Activated CD4-positive, alpha-beta T cell treated with anti-CD3 and anti-CD28 coated beads, Interleukin-2, amount 10 ng/mL, durations not matched to agents 7 days and 5 days (primary cell): ENCODE data around the gene QPCTL. TPM values are rescaled to one million over a fixed set of nuclear protein-coding genes. Genes with fewer than 3 reads are reported as not detected.
A peak's percentile ranks its signal among the peaks of the same experiment; 100 is the strongest.

ENCODE experiments used
- CTCF ChIA-PET: fragments of 350-600 bp; sonication (Branson Sonifier 250); formaldehyde crosslinking; loops from one replicate; lab custom pipeline; 2021; ENCODE audit warnings: antibody characterized with exemption; lab: Charles Lee
- POLR2A ChIA-PET: fragments of 350-600 bp; sonication (Branson Sonifier 250); formaldehyde crosslinking; loops from one replicate; lab custom pipeline; 2021; ENCODE audit warnings: antibody characterized with exemption; lab: Charles Lee
- DNase-seq: peaks from one replicate; pipeline ENCODE4 v3.0.0-alpha.2; 2020
- H3K27ac Mint-ChIP-seq: one replicate; pipeline ENCODE4 v1.8.0; 2021; ENCODE audit warnings: mild to moderate bottlenecking, moderate library complexity, mixed read lengths
- H3K27me3 Mint-ChIP-seq: one replicate; pipeline ENCODE4 v1.8.0; 2021; ENCODE audit warnings: mixed read lengths
- H3K36me3 Mint-ChIP-seq: one replicate; pipeline ENCODE4 v1.8.0; 2021; ENCODE audit warnings: low read depth, mixed read lengths
- H3K4me1 Mint-ChIP-seq: one replicate; pipeline ENCODE4 v1.8.0; 2021; ENCODE audit warnings: mixed read lengths
- H3K4me3 Mint-ChIP-seq: one replicate; pipeline ENCODE4 v1.8.0; 2021; ENCODE audit warnings: mild to moderate bottlenecking, moderate library complexity, mixed read lengths
- H3K9me3 Mint-ChIP-seq: one replicate; pipeline ENCODE4 v1.8.0; 2021; ENCODE audit warnings: mixed read lengths
- total RNA-seq, 2 experiments: library from RNA; stranded (reverse); gene quantifications; one replicate each; pipeline ENCODE4 v1.2.3, GENCODE V29; 2021

The QPCTL gene
- total RNA-seq, 2 experiments from 2014 or later = 6.1 to 7.3 TPM

DNA sequence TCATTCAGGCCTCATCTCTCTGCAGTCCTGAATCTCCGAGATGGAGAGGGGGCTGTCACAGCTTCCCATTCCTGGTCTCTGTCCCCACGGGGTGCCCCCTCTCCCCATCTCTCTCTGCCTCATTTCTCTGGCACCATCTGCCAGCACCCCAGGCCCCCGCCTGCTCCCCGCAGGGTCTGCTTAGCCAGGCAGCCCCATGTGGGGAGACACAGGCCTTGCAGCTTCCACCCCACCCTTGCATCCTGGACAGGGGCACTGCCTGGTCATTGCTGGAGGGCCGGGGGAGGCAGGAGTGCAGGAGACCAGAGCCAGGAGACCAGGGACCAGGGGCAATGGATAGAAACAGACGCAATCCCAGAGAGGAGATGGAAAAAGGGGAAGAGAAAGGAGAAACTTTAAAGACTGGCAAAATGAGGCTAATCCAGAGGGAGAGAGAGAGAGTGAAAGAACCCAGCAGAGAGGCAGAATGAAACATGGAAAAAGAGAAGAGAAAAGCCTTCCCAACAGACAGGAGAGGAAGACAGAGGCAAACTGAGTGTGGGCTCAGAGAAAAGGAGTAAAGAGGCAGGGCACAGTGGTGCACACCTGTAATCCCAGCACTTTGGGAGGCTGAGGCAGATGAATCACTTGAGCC is 33.3 kb upstream of the QPCTL start:
- Mint-ChIP-seq H3K27ac (no peak overlapping the region), H3K9me3 (no peaks in the 10 kb centered on the region), H3K4me1 (peaks cover 3% of the 10 kb centered on the region), H3K4me3 (no peak overlapping the region), H3K36me3 (no peaks in the 10 kb centered on the region), H3K27me3 (peaks cover 9% of the 10 kb centered on the region)
- POLR2A ChIA-PET = no interaction called here
- DNase-seq = no peak
- CTCF ChIA-PET = interaction anchor here (0.6 kb wide), 1 partner anchor 17 kb away, joined by 3 read pairs; no protein-coding TSS in a partner anchor

DNA sequence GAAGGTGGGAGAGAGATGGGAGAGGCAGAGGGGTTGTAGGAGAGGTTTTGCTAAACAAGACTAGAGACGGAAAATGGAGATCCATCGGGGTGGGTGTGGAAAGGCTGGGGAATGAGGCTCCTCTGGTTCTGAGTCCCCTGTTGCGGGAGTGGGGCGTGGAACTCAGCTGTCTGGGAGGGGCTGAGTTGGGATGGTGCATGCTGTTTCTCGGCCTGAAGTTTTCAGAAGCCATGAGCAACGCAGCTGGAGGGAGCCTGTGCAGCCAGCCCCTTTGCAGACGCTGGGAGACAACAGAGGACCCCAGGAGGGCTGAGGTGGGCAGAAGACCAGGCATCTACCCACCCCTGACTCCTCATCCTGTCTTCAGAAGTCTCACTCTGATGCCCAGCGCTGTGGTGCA is 31.8 kb upstream of the QPCTL start:
- POLR2A ChIA-PET = no interaction called here
- Mint-ChIP-seq H3K9me3 (no peaks in the 10 kb centered on the region), H3K4me3 (no peak overlapping the region), H3K27me3 (peaks cover 9% of the 10 kb centered on the region), H3K4me1 (peaks cover 7% of the 10 kb centered on the region), H3K36me3 (no peaks in the 10 kb centered on the region), H3K27ac (no peak overlapping the region)
- CTCF ChIA-PET = interaction anchor here (0.6 to 1.0 kb wide), 3 partner anchors 14 to 255 kb away, joined by 3 read pairs; no protein-coding TSS in a partner anchor
- no peak for DNase-seq

DNA sequence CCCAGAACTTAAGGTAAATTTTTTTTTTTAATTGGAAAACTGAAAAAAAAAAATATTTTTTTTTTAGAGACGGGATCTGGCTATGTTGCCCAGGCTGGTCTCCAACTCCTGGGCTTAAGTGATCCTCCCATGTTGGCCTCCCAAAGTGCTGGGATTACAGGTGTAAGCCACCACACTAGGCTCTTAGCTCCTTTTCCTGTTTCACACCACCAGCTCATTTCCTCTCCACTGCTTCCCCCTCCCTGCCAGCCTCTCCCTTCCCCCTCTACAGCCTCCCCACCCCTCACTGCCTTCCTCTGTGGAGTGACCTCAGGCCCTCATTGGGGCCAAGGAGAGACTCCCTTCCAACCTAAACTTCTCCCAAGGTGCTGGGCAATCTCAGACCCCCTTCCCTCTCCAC is 28.7 kb upstream of the QPCTL start:
- POLR2A ChIA-PET = no interaction called here
- no peak for DNase-seq
- Mint-ChIP-seq H3K4me1 (peaks cover 21% of the 10 kb centered on the region), H3K27ac (no peak overlapping the region), H3K36me3 (no peaks in the 10 kb centered on the region), H3K27me3 (peaks cover 12% of the 10 kb centered on the region), H3K4me3 (no peak overlapping the region), H3K9me3 (no peaks in the 10 kb centered on the region)
- CTCF ChIA-PET = interaction anchor here (0.7 to 1.5 kb wide), 2 partner anchors 14 to 15 kb away, joined by 3 to 4 read pairs; no protein-coding TSS in a partner anchor

DNA sequence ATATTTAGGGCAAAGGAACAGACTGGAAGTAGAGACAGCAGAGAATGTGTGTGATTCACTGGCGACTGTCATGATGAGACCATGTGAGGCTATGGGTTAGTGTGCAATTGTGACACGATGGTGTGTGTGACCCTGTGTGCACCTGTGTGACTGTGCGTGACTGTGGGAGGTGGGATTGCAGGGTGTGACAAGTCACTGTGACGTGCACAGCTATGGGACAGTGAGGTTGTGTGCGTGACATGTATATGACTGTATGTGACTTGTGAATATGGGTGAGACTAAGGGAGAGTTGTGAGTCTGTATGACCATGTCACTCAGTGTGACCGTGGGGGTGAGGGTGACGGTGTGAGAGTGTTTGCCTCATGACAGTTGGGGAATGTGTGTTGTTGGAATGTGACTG is 27.9 kb upstream of the QPCTL start:
- H3K27ac Mint-ChIP-seq = no peak overlapping the region
- no peaks in the 10 kb centered on the region for H3K36me3 Mint-ChIP-seq
- H3K4me3 Mint-ChIP-seq = no peak overlapping the region
- H3K9me3 Mint-ChIP-seq = no peaks in the 10 kb centered on the region
- no peak for DNase-seq
- H3K4me1 Mint-ChIP-seq = peaks cover 28% of the 10 kb centered on the region
- ChIA-PET POLR2A (no interaction called here), CTCF (interaction anchor here (0.6 kb wide), 1 partner anchor 14 kb away, joined by 3 read pairs; no protein-coding TSS in a partner anchor)
- H3K27me3 Mint-ChIP-seq = peaks cover 15% of the 10 kb centered on the region

DNA sequence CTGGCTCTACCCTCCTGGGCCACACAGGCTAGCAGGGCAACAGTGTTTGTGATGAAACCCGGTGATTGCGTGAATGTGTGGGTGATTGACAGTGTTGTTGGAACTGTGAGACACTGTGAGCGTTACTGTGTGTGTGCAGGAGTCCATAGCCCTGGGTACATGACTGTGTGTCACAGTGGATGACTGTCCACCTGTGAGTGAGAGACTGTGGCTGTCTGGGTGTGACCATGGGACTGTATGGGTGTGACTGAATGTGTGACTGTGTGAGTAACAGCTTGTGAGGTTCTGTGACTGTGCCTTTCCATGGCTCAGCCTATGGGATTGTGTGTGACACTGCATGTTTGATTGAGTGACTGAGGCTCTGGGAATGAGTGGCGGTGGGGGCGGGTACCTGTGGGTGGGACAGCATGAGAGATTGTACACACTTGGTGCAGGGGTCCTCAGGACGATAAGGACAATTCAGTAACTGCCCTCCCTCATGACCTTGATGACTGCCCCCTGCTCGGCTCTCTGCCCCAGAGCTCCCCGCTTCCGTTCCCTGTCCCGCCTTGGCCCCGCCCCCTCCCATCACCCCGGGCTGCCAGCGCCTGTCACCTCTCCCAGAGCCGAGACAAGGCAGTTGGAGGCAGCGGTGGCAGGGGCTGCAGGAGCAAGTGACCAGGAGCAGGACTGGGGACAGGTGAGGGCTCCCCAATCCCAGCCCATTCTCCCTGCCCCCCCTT is 24.7 kb upstream of the QPCTL start, which contains the start of gene GIPR:
GIPR (plus strand) TSS at position 602 of the 722 bp plus-strand sequence. CDS start 1,300 bp downstream, outside the sequence.
- Mint-ChIP-seq H3K9me3 (no peaks in the 10 kb centered on the region), H3K36me3 (peaks cover 2% of the 10 kb centered on the region), H3K4me1 (peaks cover 40% of the 10 kb centered on the region), H3K4me3 (peak within 1 kb of the TSS; percentile 63), H3K27ac (peak within 1 kb of the TSS; percentile 34), H3K27me3 (peaks cover 26% of the 10 kb centered on the region)
- ChIA-PET CTCF (interaction anchor here (0.7 to 3.6 kb wide), 6 partner anchors 10 to 195 kb away, joined by 3 to 20 read pairs (median 3); partner anchors contain the start of gene SYMPK), POLR2A (interaction anchor here (0.7 kb wide), 1 partner anchor 101 kb away, joined by 3 read pairs; the partner anchor contains the start of gene SIX5)
- DNase-seq = peak; percentile 57

DNA sequence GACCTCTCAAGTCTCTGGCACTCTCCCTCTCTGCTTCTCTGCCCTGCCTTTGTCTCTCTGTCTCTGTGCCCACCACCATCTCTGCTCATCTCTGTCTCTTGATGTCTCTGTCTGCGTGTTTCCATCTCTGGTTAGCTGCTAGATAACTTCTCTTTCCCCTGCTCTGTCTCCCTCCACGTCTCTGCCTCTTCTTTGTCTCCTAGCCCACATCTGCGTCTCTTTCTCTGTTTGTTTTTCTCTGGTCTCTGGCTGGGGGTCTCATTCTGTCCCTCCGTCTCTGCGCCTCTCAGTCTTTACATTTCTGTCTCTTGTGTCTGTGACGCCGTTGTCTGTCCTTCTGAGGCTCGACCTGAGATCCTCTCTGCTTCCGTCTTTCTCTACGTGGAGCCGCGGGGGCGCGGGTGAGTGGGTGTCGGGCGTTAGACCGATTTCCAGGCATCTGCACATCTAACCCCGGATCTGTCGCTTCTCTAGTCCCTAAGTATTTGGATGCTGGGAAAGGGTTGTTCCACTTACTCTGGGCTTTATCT is 24.1 kb upstream of the QPCTL start:
- ChIA-PET POLR2A (interaction anchor here (0.6 to 0.7 kb wide), 2 partner anchors 11 to 101 kb away, joined by 3 read pairs; partner anchors contain the start of gene SIX5), CTCF (interaction anchor here (0.7 to 3.6 kb wide), 6 partner anchors 10 to 195 kb away, joined by 3 to 20 read pairs (median 3); partner anchors contain the start of gene SYMPK)
- Mint-ChIP-seq H3K27ac (peak overlapping the region; percentile 34), H3K27me3 (peaks cover 26% of the 10 kb centered on the region), H3K4me1 (peaks cover 40% of the 10 kb centered on the region), H3K36me3 (peaks cover 2% of the 10 kb centered on the region), H3K4me3 (peak overlapping the region; percentile 63), H3K9me3 (no peaks in the 10 kb centered on the region)
- peak; percentile 32 for DNase-seq

DNA sequence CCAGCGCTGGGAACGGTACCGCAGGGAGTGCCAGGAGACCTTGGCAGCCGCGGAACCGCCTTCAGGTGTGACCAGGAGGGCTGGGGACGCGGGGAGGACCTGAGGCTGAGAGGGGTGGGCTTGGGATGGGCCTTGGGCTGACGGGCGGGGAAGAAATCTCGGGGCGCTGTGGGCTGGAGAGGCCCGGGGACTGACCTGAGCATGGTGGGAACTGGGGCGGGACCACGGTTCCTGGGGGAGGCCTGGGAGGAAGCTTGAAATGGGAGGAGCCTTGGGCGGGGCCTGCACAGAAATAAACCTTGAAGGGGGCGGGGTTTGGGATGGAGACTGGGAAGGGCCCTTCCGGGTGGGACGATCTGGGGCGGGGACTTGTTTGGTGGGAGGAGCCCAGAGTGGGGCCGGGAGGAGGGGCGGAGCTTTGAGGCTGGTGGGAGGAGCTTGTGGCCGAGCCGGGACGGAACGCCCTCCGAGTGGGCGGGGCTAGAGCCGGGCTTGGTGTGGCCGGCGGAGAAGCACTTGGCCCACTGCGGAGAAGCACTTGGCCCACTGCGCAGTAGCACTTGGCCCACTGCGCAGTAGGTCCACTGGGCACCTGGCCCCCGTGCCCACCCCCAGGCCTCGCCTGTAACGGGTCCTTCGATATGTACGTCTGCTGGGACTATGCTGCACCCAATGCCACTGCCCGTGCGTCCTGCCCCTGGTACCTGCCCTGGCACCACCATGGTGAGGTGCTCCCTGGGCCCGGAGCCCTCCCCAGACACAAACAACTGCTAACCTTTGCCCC is 21.6 kb upstream of the QPCTL start:
- H3K4me3 Mint-ChIP-seq = no peak overlapping the region
- H3K27ac Mint-ChIP-seq = no peak overlapping the region
- peaks cover 26% of the 10 kb centered on the region for H3K27me3 Mint-ChIP-seq
- peak; percentile 63 for DNase-seq
- ChIA-PET CTCF (interaction anchor here (0.6 to 2.5 kb wide), 7 partner anchors 9 to 185 kb away, joined by 3 to 10 read pairs (median 3); partner anchors contain the start of genes EML2, QPCTL and SNRPD2), POLR2A (no interaction called here)
- H3K36me3 Mint-ChIP-seq = peaks cover 2% of the 10 kb centered on the region
- H3K4me1 Mint-ChIP-seq = peaks cover 34% of the 10 kb centered on the region
- H3K9me3 Mint-ChIP-seq = no peaks in the 10 kb centered on the region

DNA sequence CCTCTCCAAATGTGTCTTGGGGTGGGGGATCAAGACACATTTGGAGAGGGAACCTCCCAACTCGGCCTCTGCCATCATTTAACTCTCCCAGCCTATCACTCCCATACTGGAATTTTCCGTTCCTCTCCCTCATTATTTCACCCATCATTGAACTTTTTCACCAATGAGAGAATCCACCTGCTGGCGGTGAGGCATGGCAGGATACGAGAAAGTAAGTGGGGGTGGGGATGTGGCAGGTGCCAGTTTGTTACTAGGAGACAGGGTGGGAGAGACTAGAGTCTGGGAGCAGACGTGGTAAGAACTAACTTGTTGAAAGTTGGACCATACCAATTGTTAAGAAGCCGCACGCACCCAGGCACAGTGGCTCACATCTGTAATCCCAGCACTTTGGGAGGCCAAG is 17.5 kb upstream of the QPCTL start:
- H3K9me3 Mint-ChIP-seq = no peaks in the 10 kb centered on the region
- H3K4me1 Mint-ChIP-seq = peaks cover 24% of the 10 kb centered on the region
- CTCF ChIA-PET = interaction anchor here (1.4 to 9.2 kb wide), 2 partner anchors 17 to 142 kb away, joined by 3 to 80 read pairs; partner anchors contain the start of genes QPCTL and SNRPD2
- H3K36me3 Mint-ChIP-seq = peaks cover 2% of the 10 kb centered on the region
- POLR2A ChIA-PET = no interaction called here
- DNase-seq = no peak
- H3K27me3 Mint-ChIP-seq = peaks cover 21% of the 10 kb centered on the region
- no peak overlapping the region for H3K27ac Mint-ChIP-seq
- H3K4me3 Mint-ChIP-seq = no peak overlapping the region

DNA sequence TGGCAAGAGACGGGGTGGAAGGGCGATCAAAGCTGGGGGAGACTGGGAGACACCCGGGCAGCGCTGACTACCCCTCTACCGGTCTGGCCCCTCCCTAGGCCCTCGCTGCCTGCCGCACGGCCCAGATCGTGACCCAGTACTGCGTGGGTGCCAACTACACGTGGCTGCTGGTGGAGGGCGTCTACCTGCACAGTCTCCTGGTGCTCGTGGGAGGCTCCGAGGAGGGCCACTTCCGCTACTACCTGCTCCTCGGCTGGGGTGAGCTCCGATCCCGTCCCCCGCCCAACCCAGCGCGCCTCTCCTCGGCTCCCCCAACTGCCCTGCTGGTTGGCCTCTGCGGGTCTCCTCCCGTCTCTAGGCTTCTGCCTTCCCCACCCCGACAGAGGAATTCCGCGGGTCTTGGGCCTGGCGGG is 15.6 kb upstream of the QPCTL start:
- Mint-ChIP-seq H3K4me1 (peaks cover 19% of the 10 kb centered on the region), H3K4me3 (peak overlapping the region; percentile 56), H3K27me3 (peaks cover 9% of the 10 kb centered on the region), H3K27ac (no peak overlapping the region), H3K36me3 (no peaks in the 10 kb centered on the region), H3K9me3 (no peaks in the 10 kb centered on the region)
- CTCF ChIA-PET = interaction anchor here (0.7 to 9.2 kb wide), 9 partner anchors 9 to 208 kb away, joined by 3 to 80 read pairs (median 6); partner anchors contain the start of genes QPCTL and SNRPD2
- DNase-seq = peak; percentile 38
- POLR2A ChIA-PET = interaction anchor here (1.6 kb wide), 1 partner anchor 14 kb away, joined by 5 read pairs; the partner anchor contains the start of gene SNRPD2

GRCh38 chr19:45677351-45678230 is 14.9 kb upstream of the QPCTL start:
- DNase-seq = peak; percentile 80
- Mint-ChIP-seq H3K27me3 (peaks cover 9% of the 10 kb centered on the region), H3K27ac (peak overlapping the region; percentile 55), H3K36me3 (no peaks in the 10 kb centered on the region), H3K4me3 (peak overlapping the region; percentile 72), H3K4me1 (peaks cover 22% of the 10 kb centered on the region), H3K9me3 (no peaks in the 10 kb centered on the region)
- POLR2A ChIA-PET = interaction anchor here (1.6 kb wide), 1 partner anchor 13 kb away, joined by 5 read pairs; the partner anchor contains the start of gene SNRPD2
- CTCF ChIA-PET = interaction anchor here (0.5 to 9.2 kb wide), 17 partner anchors 8 to 238 kb away, joined by 3 to 80 read pairs (median 4); partner anchors contain the start of genes GIPR, QPCTL and SNRPD2
